Right cardiac atrium (tissue), 5 donors: ENCODE measurements around the gene NSMCE3. TPM values are rescaled to one million over a fixed set of nuclear protein-coding genes. Genes with fewer than 3 reads are reported as not detected.
"Not testable (repeated sequence)": the region's sequence is repeated elsewhere in the genome, so short reads cannot be mapped to it uniquely, and the experiment has no call there.

Experiments used
- ATAC-seq, 2 donors: fragments of 200-7000 bp; cut with Tn5 transposase; one replicate each; pipeline versions ENCODE4 v1.8.0 to v1.9.1; 2020; ENCODE audit warnings: moderate library complexity in 2 of 2, mild to moderate bottlenecking in 1 of 2
- DNase-seq, 3 donors: peaks; one replicate each; pipeline ENCODE4 v3.0.0-alpha.2; 2020
- H3K27ac ChIP-seq: one replicate; pipeline ENCODE4 v1.5.1; 2013; ENCODE audit warnings: mild to moderate bottlenecking, low read length, control low read depth, moderate library complexity
- H3K27me3 ChIP-seq: one replicate; pipeline ENCODE4 v1.6.1; 2013; ENCODE audit not compliant: control insufficient read depth, insufficient read depth
- H3K4me1 ChIP-seq: one replicate; pipeline ENCODE4 v1.6.1; 2013; ENCODE audit warnings: low read length; ENCODE audit not compliant: control insufficient read depth, insufficient read depth
- H3K4me3 ChIP-seq: one replicate; pipeline ENCODE4 v1.5.1; 2013; ENCODE audit warnings: low read length, control low read depth
- H3K9me3 ChIP-seq: one replicate; pipeline ENCODE4 v1.6.1; 2013; ENCODE audit warnings: low read length; ENCODE audit not compliant: control insufficient read depth
- WGBS: extraction: QIAGEN DNeasy Blood & Tissue Kit; methylation state at CpG from one replicate; pipeline ENCODE4 v1.1.7; 2013; 5-methylcytosine and 5-hydroxymethylcytosine counted together
- intact Hi-C, 4 donors: fragments of 100-400 bp; cut with DNase I; formaldehyde crosslinking; loops; one replicate each; pipeline versions ENCODE4 v1.11.0 to v1.14.0; 2022 to 2023
- polyA plus RNA-seq: library from polyadenylated mRNA; stranded (reverse); fragments of 200-250 nt; gene quantifications from one replicate; pipeline ENCODE4 v1.2.3, GENCODE V29; 2013
- total RNA-seq, 4 donors: library from RNA; stranded (reverse); fragmentation: NEBNext Ultra II Directional; extraction: Animal tissue kit (Norgen Biotek cat#: 25700); gene quantifications; one replicate each; pipeline ENCODE4 v1.2.1, GENCODE V29; 2021
- donor health status: healthy with polysubstance abuse.
- donor health status: DM: no; HTN: yes; CAD: no.
- donor health status: DM: no; HTN: no; CAD: no.
- donor health status: DM: no; HTN: yes; CAD: no; lungs with severe emphysema.
- donor health status: DM: yes; HTN: yes; CAD: no.

NSMCE3 gene
- total and polyA plus RNA-seq, 5 donors: 6.6 to 9.0 (median 8.1) TPM

GRCh38 chr15:29241207-29241606 is 28.4 kb downstream of the NSMCE3 start:
- Histone ChIP-seq H3K27me3 (no peaks in the 10 kb centered on the region), H3K4me1 (no peaks in the 10 kb centered on the region), H3K4me3 (no peak overlapping the region), H3K9me3 (no peaks in the 10 kb centered on the region), H3K27ac (no peak overlapping the region)
- DNase-seq (no peak), ATAC-seq (no peak)
- intact Hi-C loops: no loop called here
- 94% methylated on average over 1 of the region's 1 CpG for WGBS

GRCh38 chr15:29239395-29239794 is 30.2 kb downstream of the NSMCE3 start:
- no peaks in the 10 kb centered on the region for H3K4me1 ChIP-seq
- H3K27me3 ChIP-seq: no peaks in the 10 kb centered on the region
- DNase-seq (no peak), ATAC-seq (no peak)
- intact Hi-C loops: no loop called here
- H3K9me3 ChIP-seq: no peaks in the 10 kb centered on the region
- WGBS: 45% methylated on average over 3 of the region's 3 CpGs
- H3K4me3 ChIP-seq: no peak overlapping the region
- H3K27ac ChIP-seq: no peak overlapping the region

GRCh38 chr15:29233566-29233965 is 36.1 kb downstream of the NSMCE3 start:
- intact Hi-C loops: no loop called here
- no peaks in the 10 kb centered on the region for H3K9me3 ChIP-seq
- WGBS: 95% methylated on average over 4 of the region's 4 CpGs
- DNase-seq (no peak), ATAC-seq (no peak)
- H3K27me3 ChIP-seq: no peaks in the 10 kb centered on the region
- H3K4me1 ChIP-seq: no peaks in the 10 kb centered on the region
- no peak overlapping the region for H3K4me3 ChIP-seq
- no peak overlapping the region for H3K27ac ChIP-seq

GRCh38 chr15:29226436-29227208 is 43.0 kb downstream of the NSMCE3 start:
- intact Hi-C loops: no loop called here
- no peaks in the 10 kb centered on the region for H3K27me3 ChIP-seq

GRCh38 chr15:29225534-29226234 is 43.9 kb downstream of the NSMCE3 start:
- Histone ChIP-seq H3K9me3 (no peaks in the 10 kb centered on the region), H3K4me1 (no peaks in the 10 kb centered on the region), H3K4me3 (no peak overlapping the region), H3K27me3 (no peaks in the 10 kb centered on the region), H3K27ac (no peak overlapping the region)
- DNase-seq: no peak
- WGBS: 65% methylated on average over 22 of the region's 22 CpGs
- intact Hi-C loops: no loop called here
- no peak for ATAC-seq

More at GRCh38 chr15:29226436-29227208, 43.0 kb downstream of the NSMCE3 start:
- WGBS: 45% methylated on average over 9 of the region's 9 CpGs
- DNase-seq (no peak), ATAC-seq (no peak)
- H3K4me1 ChIP-seq: no peaks in the 10 kb centered on the region
- no peak overlapping the region for H3K27ac ChIP-seq
- no peaks in the 10 kb centered on the region for H3K9me3 ChIP-seq
- H3K4me3 ChIP-seq: no peak overlapping the region

- DNase-seq, H3K27me3 ChIP-seq, intact Hi-C loops, ATAC-seq, H3K9me3 ChIP-seq, H3K4me1 ChIP-seq, H3K4me3 ChIP-seq, H3K27ac ChIP-seq: not testable (repeated sequence)
- 96% methylated on average over 15 of the region's 15 CpGs for WGBS
Measured at GRCh38 chr15:29224987-29225363, 44.6 kb downstream of the NSMCE3 start.

- H3K9me3 ChIP-seq, H3K27me3 ChIP-seq, H3K4me3 ChIP-seq, DNase-seq, intact Hi-C loops, ATAC-seq, H3K4me1 ChIP-seq, H3K27ac ChIP-seq: not testable (repeated sequence)
- 95% methylated on average over 19 of the region's 19 CpGs for WGBS
Measured at GRCh38 chr15:29224235-29224986, 45.2 kb downstream of the NSMCE3 start.

GRCh38 chr15:29223640-29224039 is 46.0 kb downstream of the NSMCE3 start:
- Histone ChIP-seq H3K9me3 (no peaks in the 10 kb centered on the region), H3K4me1 (no peaks in the 10 kb centered on the region), H3K27ac (no peak overlapping the region), H3K4me3 (no peak overlapping the region), H3K27me3 (no peaks in the 10 kb centered on the region)
- intact Hi-C loops: no loop called here
- 77% methylated on average over 11 of the region's 11 CpGs for WGBS
- ATAC-seq (no peak), DNase-seq (no peak)

GRCh38 chr15:29222129-29222853 is 47.3 kb downstream of the NSMCE3 start:
- ATAC-seq (no peak), DNase-seq (no peak)
- H3K4me3 ChIP-seq: no peak overlapping the region
- no peaks in the 10 kb centered on the region for H3K4me1 ChIP-seq
- 79% methylated on average over 9 of the region's 9 CpGs for WGBS
- no peak overlapping the region for H3K27ac ChIP-seq
- intact Hi-C loops: no loop called here
- no peaks in the 10 kb centered on the region for H3K9me3 ChIP-seq
- no peaks in the 10 kb centered on the region for H3K27me3 ChIP-seq

- Histone ChIP-seq H3K27me3 (no peaks in the 10 kb centered on the region), H3K27ac (no peak overlapping the region), H3K4me1 (no peaks in the 10 kb centered on the region), H3K9me3 (no peaks in the 10 kb centered on the region), H3K4me3 (no peak overlapping the region)
- intact Hi-C loops: no loop called here
- 75% methylated on average over 7 of the region's 7 CpGs for WGBS
- DNase-seq (no peak), ATAC-seq (no peak)
Measured at GRCh38 chr15:29220852-29221251, 48.8 kb downstream of the NSMCE3 start.
